GM19351 (cell line): ENCODE measurements around the gene ART3.
"Not testable (repeated sequence)": the region's sequence is repeated elsewhere in the genome, so short reads cannot be mapped to it uniquely, and the experiment has no call there.

Experiments used
- ATAC-seq: cut with Tn5 transposase; IDR thresholded peaks from one replicate; pipeline ENCODE4 v1.9.1; 2021; ENCODE audit warnings: mild to moderate bottlenecking, moderate library complexity; ENCODE audit not compliant: unreplicated experiment

ART3 gene, protein sequence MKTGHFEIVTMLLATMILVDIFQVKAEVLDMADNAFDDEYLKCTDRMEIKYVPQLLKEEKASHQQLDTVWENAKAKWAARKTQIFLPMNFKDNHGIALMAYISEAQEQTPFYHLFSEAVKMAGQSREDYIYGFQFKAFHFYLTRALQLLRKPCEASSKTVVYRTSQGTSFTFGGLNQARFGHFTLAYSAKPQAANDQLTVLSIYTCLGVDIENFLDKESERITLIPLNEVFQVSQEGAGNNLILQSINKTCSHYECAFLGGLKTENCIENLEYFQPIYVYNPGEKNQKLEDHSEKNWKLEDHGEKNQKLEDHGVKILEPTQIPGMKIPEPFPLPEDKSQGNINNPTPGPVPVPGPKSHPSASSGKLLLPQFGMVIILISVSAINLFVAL

GRCh38 chr4:76074468-76074867, at the start of gene ART3:
ART3 (plus strand) TSS chr4:76074709; CDS start chr4:76075890, 1,181 bp downstream.
- ATAC-seq: no peak

- ATAC-seq: no peak
Measured at GRCh38 chr4:76028350-76028765, 46.2 kb upstream of the ART3 start.

GRCh38 chr4:76029300-76029699, 45.2 kb upstream of the ART3 start:
- ATAC-seq: no peak

DNA sequence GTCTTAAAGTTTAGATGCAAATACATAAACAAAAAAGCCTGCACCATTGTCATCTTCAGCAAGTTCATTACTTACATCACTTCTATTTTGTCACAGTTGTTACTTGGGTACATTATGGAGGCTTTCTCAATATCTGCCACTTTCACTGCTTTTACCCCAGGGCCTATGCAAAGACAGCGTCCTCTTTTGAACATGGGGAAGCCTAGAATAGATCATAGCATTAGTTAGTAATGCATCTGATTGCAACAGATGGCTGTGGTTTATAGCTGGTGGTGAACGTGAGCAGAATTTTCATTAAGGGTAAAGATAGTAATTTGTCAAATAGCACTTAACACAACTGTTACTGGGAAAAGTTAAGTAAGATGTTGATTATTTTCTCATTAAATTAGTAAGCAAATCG, 39.4 kb upstream of the ART3 start:
- no peak for ATAC-seq

- ATAC-seq: no peak
Measured at GRCh38 chr4:76035799-76036380, 38.6 kb upstream of the ART3 start, which contains the start of gene CXCL11. CXCL11 (minus strand) TSS chr4:76036070; CDS start chr4:76035987, 83 bp downstream.

DNA sequence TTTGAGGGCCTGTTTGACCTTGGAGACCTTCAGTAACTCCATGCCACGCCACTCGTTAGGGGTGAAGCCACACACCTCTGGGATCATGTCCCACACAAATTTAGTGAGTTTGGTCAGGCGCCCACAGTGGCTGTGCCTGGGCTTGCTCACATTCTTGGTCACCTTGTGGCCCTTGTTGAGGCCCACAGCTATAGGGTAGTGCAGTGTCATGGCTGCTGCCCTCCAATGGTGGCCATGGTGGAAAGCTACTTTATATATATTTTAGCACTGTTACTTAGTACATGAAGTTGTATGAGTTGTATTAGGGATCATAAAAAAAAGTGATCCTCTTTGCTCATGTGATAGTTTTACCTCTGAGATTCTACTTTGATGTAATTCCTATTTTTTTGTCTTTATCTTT, 37.7 kb upstream of the ART3 start:
- ATAC-seq: peak; percentile 79

DNA sequence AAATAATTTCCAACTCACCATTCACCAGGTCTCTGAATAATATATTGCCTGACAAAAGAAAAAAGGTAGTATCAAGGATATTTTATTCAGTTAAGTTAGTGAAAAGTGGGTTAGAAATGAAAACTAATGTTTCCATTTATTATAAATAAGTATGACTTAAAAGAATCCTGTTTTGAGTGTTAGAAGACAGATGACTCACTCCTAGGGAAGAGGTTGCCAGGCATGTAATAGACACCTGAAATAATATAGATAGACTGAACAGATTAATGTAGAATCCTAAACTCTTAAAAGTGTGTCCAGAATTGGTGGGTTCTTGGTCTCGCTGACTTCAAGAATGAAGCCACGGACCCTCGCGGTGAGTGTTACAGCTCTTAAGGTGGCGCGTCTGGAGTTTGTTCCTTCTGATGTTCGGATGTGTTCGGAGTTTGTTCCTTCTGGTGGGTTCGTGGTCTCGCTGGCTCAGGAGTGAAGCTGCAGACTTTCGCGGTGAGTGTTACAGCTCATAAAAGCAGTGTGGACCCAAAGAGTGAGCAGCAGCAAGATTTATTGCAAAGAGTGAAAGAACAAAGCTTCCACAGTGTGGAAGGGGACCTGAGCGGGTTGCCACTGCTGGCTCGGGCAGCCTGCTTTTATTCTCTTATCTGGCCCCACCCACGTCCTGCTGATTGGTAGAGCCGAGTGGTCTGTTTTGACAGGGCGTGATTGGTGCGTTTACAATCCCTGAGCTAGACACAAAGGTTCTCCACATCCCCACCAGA, 32.1 kb upstream of the ART3 start:
- ATAC-seq: not testable (repeated sequence)

- not testable (repeated sequence) for ATAC-seq
Measured at GRCh38 chr4:76043306-76043705, 31.2 kb upstream of the ART3 start.

DNA sequence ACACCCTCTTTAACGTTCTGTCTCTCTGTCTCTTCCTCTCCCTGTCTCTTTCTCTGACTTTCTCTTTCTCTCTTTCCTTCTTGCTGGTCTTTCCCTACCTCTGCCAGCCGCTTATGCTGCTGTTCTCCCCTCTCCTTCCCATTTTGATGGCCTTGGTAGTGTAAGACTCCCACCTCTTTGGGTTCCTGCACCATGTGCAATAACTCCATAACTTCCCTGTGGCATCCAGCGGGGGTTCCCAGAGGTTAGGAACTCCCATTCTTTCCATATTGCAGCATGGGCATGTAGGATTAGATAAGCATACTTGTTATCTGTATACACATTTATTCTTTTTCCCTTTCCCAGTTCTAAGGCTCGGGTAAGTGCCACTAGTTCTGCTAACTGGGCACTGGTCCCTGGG, 29.8 kb upstream of the ART3 start:
- not testable (repeated sequence) for ATAC-seq

DNA sequence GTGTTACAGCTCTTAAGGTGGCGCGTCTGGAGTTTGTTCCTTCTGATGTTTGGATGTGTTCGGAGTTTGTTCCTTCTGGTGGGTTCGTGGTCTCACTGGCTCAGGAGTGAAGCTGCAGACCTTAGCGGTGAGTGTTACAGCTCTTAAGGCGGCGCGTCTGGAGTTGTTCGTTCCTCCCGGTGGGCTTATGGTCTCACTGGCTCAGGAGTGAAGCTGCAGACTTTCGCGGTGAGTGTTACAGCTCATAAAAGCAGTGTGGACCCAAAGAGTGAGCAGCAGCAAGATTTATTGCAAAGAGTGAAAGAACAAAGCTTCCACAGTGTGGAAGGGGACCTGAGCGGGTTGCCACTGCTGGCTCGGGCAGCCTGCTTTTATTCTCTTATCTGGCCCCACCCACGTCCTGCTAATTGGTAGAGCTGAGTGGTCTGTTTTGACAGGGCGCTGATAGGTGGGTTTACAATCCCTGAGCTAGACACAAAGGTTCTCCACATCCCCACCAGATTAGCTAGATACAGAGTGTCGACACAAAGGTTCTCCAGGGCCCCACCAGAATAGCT, 24.6 kb upstream of the ART3 start:
- not testable (repeated sequence) for ATAC-seq

- not testable (repeated sequence) for ATAC-seq
Measured at GRCh38 chr4:76050560-76051050, 23.9 kb upstream of the ART3 start.

DNA sequence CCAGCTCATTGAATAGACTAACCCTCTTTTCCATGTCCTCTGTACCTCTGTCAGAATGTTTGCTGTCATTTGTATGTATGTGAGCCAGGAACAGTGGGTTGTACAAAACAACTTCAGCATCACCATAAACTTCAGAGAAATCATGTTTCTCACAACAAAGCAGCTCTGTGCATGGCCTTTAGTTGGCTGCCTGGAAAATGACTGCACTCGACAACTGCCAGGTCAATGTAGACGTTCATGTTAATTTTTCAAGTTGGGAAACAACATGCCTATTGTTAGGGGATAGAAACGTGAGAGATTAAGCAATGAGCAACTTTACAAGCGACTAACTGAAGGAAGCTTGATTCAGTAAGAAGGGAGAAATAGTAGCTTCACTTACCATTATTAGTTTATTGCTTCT, 20.8 kb upstream of the ART3 start:
- ATAC-seq: no peak

GRCh38 chr4:76055016-76055415, 19.5 kb upstream of the ART3 start:
- peak; percentile 91 for ATAC-seq

GRCh38 chr4:76055421-76055820, 19.1 kb upstream of the ART3 start:
- no peak for ATAC-seq

- peak; percentile 49 for ATAC-seq
Measured at GRCh38 chr4:76058302-76058701, 16.2 kb upstream of the ART3 start.

GRCh38 chr4:76058888-76059426, 15.6 kb upstream of the ART3 start:
- ATAC-seq: no peak

DNA sequence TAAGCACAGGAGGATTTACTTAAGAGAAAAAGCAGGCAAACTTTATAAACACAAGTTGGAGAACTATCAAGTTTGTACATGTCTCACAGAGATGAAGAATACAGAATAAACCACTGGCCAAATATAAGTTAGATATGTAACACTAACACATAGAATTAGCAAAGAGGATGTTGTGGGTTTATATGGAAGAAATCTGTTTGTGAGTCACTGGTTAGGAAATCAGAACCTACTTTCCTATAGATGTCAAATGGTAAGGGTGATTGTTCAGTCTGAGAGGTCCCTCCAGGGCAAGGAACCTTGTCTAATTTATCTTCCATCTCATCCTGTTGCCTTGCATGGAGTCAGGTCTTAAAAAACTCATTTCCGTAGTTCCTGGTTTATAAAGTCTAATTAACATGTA, 14.8 kb upstream of the ART3 start:
- no peak for ATAC-seq

DNA sequence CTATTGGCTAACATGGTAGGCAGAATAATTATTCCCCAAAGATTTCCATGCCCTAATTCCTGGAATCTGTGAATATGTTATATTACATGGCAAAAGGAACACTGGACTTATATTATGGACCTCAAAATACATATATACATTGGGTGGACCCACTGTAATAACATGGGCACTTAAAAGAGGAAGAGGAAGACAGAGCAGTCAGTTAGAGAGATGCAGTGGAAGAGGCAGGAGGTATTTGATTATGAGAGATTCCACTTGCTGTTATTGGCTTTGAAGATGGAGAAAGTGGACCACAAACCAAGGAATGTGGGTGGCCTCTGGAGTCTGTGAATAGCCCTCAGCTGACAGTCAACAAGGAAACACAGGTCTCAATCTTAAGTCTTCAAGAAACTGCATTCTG, 14.0 kb upstream of the ART3 start:
- no peak for ATAC-seq

GRCh38 chr4:76061421-76061820, 13.1 kb upstream of the ART3 start:
- no peak for ATAC-seq

DNA sequence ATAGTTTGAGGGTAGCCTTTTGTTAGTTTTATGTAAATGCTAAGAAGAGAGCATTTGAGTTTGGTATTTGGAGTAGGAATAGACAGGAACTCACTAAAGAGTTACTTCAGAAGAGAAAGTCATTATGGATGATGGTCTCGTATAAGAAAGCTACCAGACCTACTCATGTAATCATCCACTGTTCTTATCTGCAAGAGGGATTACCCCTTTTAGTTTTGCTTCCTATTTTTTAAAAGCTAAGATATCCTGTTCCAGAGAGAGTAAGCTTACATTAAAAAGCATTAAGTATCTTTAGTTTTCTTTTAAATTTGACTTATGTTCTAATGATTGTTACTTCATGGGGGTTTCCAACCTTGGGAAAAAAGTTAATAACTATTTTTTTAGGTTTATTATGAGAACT, 12.5 kb upstream of the ART3 start:
- peak; percentile 68 for ATAC-seq

- ATAC-seq: no peak
Measured at GRCh38 chr4:76066546-76066945, 8.0 kb upstream of the ART3 start.
